Measurements from ENCODE around the gene CIROP.

The CIROP gene

GRCh38 chr14:23104591-23105347 lies at the start of gene CIROP:
Gene CIROP, minus strand, starts transcription at chr14:23104989. Its CDS starts 69 bp downstream, at chr14:23104920.
- no peak for DNase-seq

DNA sequence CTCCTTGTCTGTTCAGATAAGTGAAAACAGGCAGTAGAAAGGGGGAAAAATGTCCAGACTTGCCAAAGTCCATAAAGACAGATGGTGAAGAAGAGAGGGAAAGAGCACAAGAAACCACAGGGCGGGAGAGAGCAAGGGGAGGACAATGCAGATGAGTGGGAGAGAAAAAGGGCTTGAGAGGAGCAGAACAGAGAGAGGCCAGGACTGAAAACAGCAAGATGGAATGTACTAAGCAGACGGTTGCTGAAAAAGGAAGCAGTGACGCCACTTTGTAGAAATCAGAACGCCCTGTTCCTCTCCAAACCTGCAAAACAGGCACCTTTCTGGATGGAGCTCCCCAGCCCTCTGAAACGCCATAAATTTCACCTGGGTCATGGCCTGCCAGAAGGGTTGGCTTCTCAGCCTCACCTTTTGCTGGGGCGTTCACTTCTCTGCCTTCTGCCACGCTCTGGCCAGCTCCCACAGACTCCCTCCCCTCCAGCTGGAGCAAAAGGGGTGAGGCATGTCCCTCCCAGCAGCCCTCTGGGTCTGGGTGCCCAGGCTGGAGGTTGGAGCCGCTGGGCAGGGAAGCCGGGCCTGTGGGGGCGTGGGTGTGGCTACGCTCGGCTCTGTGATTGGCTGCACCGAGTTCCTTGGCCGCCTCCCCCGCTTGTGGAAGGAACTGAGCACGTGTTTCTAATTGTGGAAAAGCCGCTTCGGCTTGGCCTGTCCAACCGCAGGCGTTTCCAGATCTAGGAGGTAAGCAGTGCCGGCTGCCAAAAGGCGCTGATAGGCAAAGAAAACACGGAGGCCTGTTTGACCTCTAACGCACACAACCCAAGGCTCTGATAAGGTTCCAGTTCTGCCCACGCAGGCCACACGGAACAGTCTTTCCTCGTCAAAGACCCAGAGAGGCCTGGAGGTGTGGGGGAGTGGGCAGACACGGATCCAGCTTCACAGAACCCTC lies 49.3 kb upstream of the CIROP start:
- no peak for DNase-seq

GRCh38 chr14:23151342-23151741 lies 46.6 kb upstream of the CIROP start:
- no peak for DNase-seq

DNA sequence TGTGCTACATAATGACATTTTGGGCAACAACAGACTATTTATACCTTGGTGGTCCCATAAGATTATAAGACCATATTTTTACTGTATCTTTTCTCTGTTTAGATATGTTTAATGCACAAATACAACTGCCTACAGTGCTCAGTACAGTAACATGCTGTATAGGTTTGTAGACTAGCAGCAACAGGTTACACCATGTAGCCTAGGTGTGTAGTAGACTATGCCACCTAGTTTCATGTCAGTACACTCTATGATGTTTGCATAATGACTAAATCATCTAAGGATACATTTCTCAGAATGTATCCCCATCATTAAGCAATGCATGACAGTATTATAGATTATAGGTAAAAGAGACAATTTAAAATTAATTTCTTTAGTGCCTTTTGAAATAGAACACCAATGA lies 45.0 kb upstream of the CIROP start:
- no peak for DNase-seq

DNA sequence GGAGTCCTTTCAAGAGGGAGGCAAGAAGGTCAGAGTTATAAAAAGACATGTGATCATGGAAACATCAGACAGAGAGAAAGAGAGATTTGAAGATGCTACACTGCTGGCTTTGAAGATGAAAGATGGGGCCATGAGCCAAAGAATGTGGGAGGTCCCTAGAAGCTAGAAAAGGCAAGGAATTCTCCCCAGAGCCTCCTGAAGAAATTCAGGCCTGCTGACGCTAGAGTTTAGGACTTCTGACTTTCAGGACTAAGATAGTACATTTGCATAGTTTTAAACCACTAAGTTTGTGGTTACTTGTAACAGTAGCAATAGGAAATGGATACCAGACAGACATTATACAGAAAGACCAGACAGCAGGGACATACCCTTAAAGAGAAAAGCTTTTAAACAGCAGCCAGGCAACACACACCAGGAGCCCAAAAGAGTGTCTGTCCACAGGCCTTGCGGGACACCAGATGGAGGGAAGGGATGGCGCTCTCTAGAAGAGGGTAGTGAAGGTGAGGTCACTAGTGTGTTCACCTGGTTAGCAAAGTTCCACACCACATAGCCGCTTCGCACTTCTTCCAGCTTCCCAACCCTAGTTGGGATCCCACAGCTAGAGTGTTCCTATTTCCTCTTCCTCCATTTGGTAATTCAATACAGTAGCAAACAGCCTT lies 43.9 kb upstream of the CIROP start:
- DNase-seq = no peak

DNA sequence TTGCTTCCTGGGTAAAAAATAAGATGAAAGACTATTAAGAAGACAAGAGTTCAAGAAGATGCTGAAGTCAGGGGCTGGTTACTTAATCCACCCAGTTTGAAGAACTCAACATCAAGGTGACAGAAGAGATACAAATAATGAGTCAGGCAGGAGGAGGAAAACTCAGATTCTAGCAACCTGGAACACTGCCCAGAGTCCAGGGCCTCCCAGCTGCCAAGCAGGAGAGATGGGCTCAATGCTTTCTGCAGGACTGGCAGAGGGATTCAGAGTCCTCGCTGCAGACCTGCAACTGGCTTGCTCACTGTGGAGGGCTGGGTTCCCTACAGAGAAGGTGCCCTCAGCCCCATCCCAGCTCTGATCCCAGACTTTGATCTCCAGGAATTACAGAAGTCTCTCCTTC lies 42.9 kb upstream of the CIROP start:
- no peak for DNase-seq

DNA sequence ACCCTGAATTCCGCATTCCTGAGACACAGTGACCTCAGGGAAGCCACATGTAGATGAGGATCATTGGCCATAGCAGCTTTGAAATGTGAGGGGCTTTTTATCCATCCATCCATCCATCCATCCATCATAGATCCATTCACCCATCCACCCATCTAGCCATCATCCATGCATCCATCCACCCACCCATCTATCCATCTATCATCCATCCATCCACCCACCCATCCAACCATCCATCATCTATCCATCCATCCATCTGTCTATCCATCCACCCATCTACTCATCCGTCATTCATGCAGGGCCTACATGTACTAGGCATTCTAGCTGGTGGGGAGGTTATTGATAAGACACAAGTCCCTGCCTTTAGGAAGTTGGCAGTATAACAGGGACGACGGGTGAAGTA lies 42.2 kb upstream of the CIROP start:
- DNase-seq = no peak

GRCh38 chr14:23146351-23146910 lies 41.6 kb upstream of the CIROP start:
- no peak for DNase-seq

- no peak for DNase-seq
These were observed 41.1 kb upstream of the CIROP start for GRCh38 chr14:23145794-23146350.

DNA sequence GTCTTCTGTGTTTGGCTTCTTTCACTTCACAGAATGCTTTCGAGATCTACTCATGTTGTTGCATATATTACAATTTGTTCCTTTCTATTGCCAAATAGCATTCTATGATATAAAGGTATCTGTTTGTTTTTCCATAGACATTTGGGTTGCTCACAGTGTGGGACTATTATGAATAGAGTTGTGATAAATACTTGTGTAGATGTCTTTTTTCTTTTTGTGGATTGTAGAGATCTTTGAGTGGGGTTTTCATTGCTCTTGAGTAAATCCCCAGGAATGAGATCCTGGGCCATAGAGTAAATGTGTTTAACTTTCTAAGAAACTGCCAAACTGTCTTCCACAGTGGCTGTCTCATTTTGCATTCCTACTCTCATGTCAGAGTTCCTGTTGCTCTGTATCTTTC lies 39.1 kb upstream of the CIROP start:
- no peak for DNase-seq

DNA sequence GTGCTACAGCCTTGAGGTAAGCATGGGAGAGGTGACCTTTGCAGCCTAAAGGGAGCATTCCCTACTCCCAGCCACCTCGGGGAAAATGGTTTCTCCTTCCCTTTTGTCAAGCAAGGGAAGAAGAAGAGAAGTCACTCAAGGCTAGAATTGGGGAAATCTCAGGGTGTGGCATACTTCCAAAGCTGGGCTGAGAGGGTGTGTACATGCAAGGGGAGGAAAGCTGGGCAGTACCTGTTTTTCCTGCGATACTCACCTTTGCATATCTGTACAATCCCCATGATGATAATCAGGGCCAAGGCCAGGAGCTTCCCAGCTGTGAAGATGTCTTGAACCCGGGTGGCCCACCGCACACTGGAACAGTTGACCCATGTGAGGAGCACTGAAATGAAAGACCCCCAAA lies 38.0 kb upstream of the CIROP start:
- DNase-seq = no peak

- DNase-seq = no peak
These were observed 37.1 kb upstream of the CIROP start for GRCh38 chr14:23141706-23142444.

- DNase-seq = no peak
These were observed 35.6 kb upstream of the CIROP start for GRCh38 chr14:23140371-23140770.

DNA sequence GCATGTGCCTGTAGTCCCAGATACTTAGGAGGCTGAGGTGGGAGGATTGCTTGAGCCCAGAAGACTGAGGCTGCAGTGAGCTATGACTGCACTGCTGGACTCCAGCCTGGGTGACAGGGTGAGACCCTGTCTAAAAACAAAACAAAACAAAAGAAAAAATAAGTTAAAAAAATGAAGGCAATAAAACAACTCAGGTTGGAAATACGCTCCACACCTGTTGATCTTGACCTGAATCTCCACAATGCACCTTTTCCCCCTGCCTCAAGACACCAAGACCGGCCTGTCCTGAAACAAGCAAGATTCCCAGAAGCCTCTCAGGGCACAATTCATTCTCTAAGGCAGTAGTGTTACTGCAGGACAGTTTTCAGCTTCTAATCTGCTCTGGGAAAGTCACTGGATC lies 35.1 kb upstream of the CIROP start:
- no peak for DNase-seq

- no peak for DNase-seq
These were observed 33.2 kb upstream of the CIROP start for GRCh38 chr14:23137813-23138535.

GRCh38 chr14:23137192-23137812 lies 32.5 kb upstream of the CIROP start:
- no peak for DNase-seq

DNA sequence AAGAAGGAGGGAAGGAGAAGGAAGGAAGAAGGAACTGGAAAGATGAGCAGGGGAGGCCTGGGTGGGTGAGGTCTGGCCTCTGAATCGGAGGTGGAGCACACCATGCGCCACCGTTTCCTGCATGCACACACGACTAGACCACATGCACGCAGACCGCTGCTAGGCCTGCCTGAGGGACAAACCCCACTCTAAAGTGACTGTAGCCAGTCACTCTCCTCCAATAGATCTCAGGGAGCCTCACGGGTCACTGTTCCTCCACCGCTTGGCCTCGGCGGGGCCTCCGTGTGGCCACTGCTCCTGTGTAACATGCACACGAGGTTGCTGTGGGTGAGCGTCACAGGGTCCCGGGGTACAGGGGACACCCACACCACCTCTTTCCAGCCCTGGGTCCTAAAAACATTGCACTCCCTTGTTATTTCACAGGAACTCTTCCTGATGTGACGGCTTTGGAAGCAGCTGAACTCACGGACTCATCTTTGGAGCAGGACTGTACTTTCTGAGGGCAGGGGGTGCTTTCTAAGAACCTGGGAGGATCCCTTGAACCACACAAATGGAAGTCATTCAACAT lies 31.9 kb upstream of the CIROP start:
- no peak for DNase-seq

- no peak for DNase-seq
These were observed 28.2 kb upstream of the CIROP start for GRCh38 chr14:23132970-23133369.

DNA sequence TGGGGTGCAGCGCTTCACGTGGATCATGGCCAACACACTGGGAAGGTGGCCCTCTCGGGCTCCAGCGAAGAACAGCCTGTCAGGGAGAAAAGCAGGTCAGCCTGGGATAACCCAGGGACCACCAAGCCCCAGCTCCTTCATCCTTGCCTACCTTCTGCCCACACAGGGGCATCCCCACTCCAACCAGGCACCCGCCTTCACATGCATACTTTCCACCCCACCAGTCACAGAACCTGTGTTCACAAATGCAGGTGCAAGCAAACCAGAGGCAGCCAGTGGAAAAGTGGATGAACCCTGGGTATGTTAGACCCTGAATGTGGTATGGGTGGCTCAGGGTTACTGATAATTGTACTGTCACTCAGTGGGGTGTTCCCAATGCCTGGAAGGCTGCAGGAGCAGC lies 26.7 kb upstream of the CIROP start:
- DNase-seq = no peak

DNA sequence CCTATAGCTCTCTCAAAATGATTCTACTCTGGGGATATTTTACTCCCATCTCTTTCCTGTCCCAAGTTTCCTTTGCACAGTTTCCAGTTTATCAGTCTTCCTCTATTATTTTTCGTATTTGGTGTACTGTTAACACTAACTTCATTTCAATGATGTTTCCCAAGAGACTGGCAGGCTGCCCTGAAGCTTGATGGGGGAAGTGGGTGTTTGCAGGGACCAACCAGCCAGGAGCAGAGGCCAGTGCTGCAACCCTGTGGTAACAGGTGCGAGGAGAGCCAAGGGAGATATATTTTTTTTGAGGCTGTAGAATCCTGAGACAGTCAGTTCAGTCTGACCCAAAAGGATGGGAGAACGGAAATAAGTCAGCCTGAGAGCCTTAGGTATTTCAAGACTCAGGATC lies 26.1 kb upstream of the CIROP start:
- no peak for DNase-seq

Data from activated CD8-positive, alpha-beta memory T cell treated with anti-CD3 and anti-CD28 coated beads, Interleukin-2, amount 50 U/mL, for 48 hours (primary cell).